DND-41 (cell line): Measurements from ENCODE around the gene SUB1.

Source experiments
- ATAC-seq: fragments of 200-7000 bp; cut with Tn5 transposase; 3 replicates; pipeline ENCODE4 v1.9.1; 2021; ENCODE audit warnings: low read depth; ENCODE audit not compliant: insufficient read depth
- DNase-seq: peaks from one replicate; pipeline ENCODE4 v3.0.0-alpha.2; 2020
- H2AFZ ChIP-seq: 2 replicates; pipeline ENCODE4 v1.6.0; 2012; ENCODE audit warnings: low read depth, low read length
- H3K27ac ChIP-seq: 2 replicates; pipeline ENCODE4 v1.5.1; 2012; ENCODE audit warnings: low read length, inconsistent platforms
- H3K27me3 ChIP-seq: fragments of 200-600 bp; sonication (generic); 2 replicates; pipeline ENCODE4 v1.6.0; 2012; ENCODE audit warnings: low read length, mild to moderate bottlenecking, inconsistent platforms; ENCODE audit not compliant: insufficient read depth, poor library complexity
- H3K36me3 ChIP-seq: 2 replicates; pipeline ENCODE4 v1.5.1; 2012; ENCODE audit warnings: low read length, inconsistent platforms; ENCODE audit not compliant: insufficient read depth
- H3K4me1 ChIP-seq: 2 replicates; pipeline ENCODE4 v1.5.1; 2012; ENCODE audit warnings: mild to moderate bottlenecking, low read length; ENCODE audit not compliant: insufficient read depth
- H3K4me2 ChIP-seq: 2 replicates; pipeline ENCODE4 v1.6.0; 2012; ENCODE audit warnings: mild to moderate bottlenecking, moderate library complexity, low read length, inconsistent platforms; ENCODE audit not compliant: insufficient read depth
- H3K4me3 ChIP-seq, 2 experiments: fragments of 200-600 bp in 1 of 2; shearing (Covaris generic) in 1 of 2; 2 replicates each; pipeline ENCODE4 v1.5.1; 2012 to 2016; ENCODE audit warnings: inconsistent platforms in 2 of 2, low read length in 2 of 2, mild to moderate bottlenecking in 2 of 2, low read depth in 1 of 2, moderate library complexity in 1 of 2
- H3K79me2 ChIP-seq: 2 replicates; pipeline ENCODE4 v1.6.0; 2012; ENCODE audit warnings: low read length, inconsistent platforms; ENCODE audit not compliant: insufficient read depth
- H3K9ac ChIP-seq: 2 replicates; pipeline ENCODE4 v1.6.0; 2012; ENCODE audit warnings: low read depth, mild to moderate bottlenecking, inconsistent platforms, low read length, moderate library complexity
- H3K9me3 ChIP-seq: 2 replicates; pipeline ENCODE4 v1.5.1; 2012; ENCODE audit warnings: low read length, moderate library complexity, mild to moderate bottlenecking, inconsistent platforms; ENCODE audit not compliant: insufficient read depth, severe bottlenecking
- H4K20me1 ChIP-seq: 2 replicates; pipeline ENCODE4 v1.6.0; 2012; ENCODE audit warnings: low read length; ENCODE audit not compliant: insufficient read depth
- EZH2 ChIP-seq: IDR thresholded peaks from 3 replicates; pipeline ENCODE4 v1.6.1; 2012; ENCODE audit warnings: borderline replicate concordance, low read depth, mild to moderate bottlenecking, moderate library complexity, low read length, inconsistent platforms; ENCODE audit not compliant: severe bottlenecking
- TF ChIP-seq, protein P1 (sequence below): IDR thresholded peaks from 2 replicates; pipeline ENCODE4 v1.5.1; 2012; ENCODE audit warnings: borderline replicate concordance, low read length, moderate library complexity, mild to moderate bottlenecking; ENCODE audit not compliant: poor library complexity, severe bottlenecking; ENCODE audit errors: extremely low read depth

Gene SUB1

DNA sequence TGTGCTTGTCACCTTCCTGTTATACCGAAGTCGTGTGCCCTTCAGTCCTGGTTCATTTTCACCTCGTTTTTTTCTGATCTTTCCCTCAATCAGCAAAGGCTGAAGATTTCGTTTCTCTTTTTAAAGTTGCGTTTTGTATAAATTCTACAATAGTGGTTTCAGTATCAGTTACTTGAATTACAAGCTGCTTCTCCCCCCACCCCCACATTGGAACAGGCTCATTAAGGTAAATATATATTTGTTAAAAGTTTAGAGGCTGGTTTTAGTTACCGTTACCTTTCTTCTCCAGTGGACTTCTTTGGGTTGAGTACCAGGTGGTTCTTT, 881 bp downstream of the SUB1 start:
- Histone ChIP-seq H3K36me3 (peaks cover 34% of the 10 kb centered on the region), H3K4me2 (peak overlapping the region; percentile 71), H3K9ac (peak overlapping the region; percentile 98), H3K4me3 (peak overlapping the region; percentile 72 to 99), H4K20me1 (peaks cover 44% of the 10 kb centered on the region), H3K9me3 (no peaks in the 10 kb centered on the region), H3K27me3 (no peaks in the 10 kb centered on the region), H3K27ac (peak overlapping the region; percentile 93), H2AFZ (peak overlapping the region; percentile 76), H3K4me1 (peaks cover 54% of the 10 kb centered on the region), H3K79me2 (peaks cover 58% of the 10 kb centered on the region)
- no peak for DNase-seq
- TF ChIP-seq, protein P1, sequence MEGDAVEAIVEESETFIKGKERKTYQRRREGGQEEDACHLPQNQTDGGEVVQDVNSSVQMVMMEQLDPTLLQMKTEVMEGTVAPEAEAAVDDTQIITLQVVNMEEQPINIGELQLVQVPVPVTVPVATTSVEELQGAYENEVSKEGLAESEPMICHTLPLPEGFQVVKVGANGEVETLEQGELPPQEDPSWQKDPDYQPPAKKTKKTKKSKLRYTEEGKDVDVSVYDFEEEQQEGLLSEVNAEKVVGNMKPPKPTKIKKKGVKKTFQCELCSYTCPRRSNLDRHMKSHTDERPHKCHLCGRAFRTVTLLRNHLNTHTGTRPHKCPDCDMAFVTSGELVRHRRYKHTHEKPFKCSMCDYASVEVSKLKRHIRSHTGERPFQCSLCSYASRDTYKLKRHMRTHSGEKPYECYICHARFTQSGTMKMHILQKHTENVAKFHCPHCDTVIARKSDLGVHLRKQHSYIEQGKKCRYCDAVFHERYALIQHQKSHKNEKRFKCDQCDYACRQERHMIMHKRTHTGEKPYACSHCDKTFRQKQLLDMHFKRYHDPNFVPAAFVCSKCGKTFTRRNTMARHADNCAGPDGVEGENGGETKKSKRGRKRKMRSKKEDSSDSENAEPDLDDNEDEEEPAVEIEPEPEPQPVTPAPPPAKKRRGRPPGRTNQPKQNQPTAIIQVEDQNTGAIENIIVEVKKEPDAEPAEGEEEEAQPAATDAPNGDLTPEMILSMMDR = no peak
- no peak for TF ChIP-seq EZH2
- ATAC-seq = no peak

DNA sequence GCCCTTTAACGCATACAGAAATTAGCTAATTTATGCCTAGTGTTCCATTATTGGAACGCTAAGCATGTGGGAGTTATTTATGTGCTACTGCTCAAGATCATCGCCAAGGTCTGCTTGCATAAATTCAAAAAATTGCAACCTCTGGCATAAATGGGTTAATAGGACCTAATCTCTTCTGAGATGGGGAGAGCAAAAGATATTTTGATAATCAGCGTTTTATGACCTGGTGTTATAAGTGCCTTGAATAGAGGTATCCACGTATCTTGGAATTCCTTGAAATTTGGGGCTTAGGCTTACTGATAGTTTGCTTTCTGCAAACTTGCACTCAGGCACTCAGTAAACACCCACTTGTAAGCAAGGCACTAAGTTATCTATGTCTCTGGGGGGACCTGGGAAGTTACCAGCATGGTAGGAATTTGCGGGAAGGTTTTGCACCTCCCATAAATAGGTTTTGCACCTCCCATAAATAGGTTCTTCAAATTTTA, 1.8 kb downstream of the SUB1 start:
- Histone ChIP-seq H3K27me3 (no peaks in the 10 kb centered on the region), H3K4me3 (peak overlapping the region; percentile 72 to 99; a peak in 2 of 4 replicates), H3K4me1 (peaks cover 54% of the 10 kb centered on the region), H4K20me1 (peaks cover 53% of the 10 kb centered on the region), H3K9me3 (no peaks in the 10 kb centered on the region), H3K9ac (peak overlapping the region; percentile 98), H2AFZ (no peak overlapping the region), H3K27ac (no peak overlapping the region; the same call in 1 of the 2 replicates), H3K4me2 (peak overlapping the region; percentile 71), H3K36me3 (peaks cover 42% of the 10 kb centered on the region), H3K79me2 (peaks cover 67% of the 10 kb centered on the region)
- no peak for ATAC-seq
- DNase-seq = no peak
- TF ChIP-seq, protein P1 = no peak
- TF ChIP-seq EZH2 = no peak

DNA sequence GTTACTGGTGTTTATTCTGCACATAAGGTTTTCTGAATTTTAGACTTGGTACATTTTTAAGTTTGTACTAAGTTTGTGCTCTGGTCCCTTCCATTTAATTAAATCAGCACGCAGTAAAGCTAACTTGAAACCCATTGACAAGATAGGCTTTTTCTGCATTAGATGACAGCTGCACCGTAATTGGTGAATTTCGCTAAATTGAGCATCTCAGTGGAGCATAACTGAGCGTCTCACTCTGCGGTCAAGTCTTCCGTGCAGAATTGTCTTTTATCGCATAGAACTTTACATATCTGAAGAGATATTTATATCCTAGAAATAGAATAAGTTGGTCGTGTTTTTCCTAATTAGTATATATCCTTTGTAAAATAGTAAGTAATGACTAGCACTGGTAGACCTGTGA, 4.1 kb downstream of the SUB1 start:
- Histone ChIP-seq H4K20me1 (peaks cover 68% of the 10 kb centered on the region), H3K9ac (no peak overlapping the region), H3K36me3 (peaks cover 65% of the 10 kb centered on the region), H3K79me2 (peaks cover 90% of the 10 kb centered on the region), H2AFZ (no peak overlapping the region), H3K4me3 (no peak overlapping the region), H3K27me3 (no peaks in the 10 kb centered on the region), H3K27ac (no peak overlapping the region), H3K4me1 (peaks cover 52% of the 10 kb centered on the region), H3K4me2 (no peak overlapping the region), H3K9me3 (no peaks in the 10 kb centered on the region)
- DNase-seq (no peak), ATAC-seq (no peak)
- TF ChIP-seq, protein P1 = no peak
- no peak for TF ChIP-seq EZH2
